Measurements from ENCODE around the gene APOO.

- peak; percentile 41; the same call in 1 of the 2 replicates for TF ChIP-seq POLR2AphosphoS5 (IDR thresholded peaks at IDR 0.05; ENCODE audit: low read depth, low read length)
- TF ChIP-seq POLR2A (IDR thresholded peaks at IDR 0.05; ENCODE audit: low read depth, low read length) = no peak
These were observed 123.0 kb downstream of the APOO start for GRCh38 chrX:23784470-23785331.
